Effector memory CD4-positive, alpha-beta T cell (primary cell): ENCODE data around the gene CERS4.
"Not testable (repeated sequence)": the region's sequence is repeated elsewhere in the genome, so short reads cannot be mapped to it uniquely, and the experiment has no call there.

Experiments
- DNase-seq, 3 donors: peaks; one replicate each; pipeline ENCODE4 v3.0.0-alpha.2; 2020
- H3K27ac ChIP-seq: 2 replicates; pipeline ENCODE4 v1.7.0; 2013; ENCODE audit warnings: mild to moderate bottlenecking, low read length, moderate library complexity; ENCODE audit not compliant: insufficient read depth, poor library complexity, severe bottlenecking
- H3K27me3 ChIP-seq: replicated peaks from 2 replicates; pipeline ENCODE4 v1.7.0; 2013; ENCODE audit warnings: mild to moderate bottlenecking, low read length; ENCODE audit not compliant: insufficient read depth, control insufficient read depth, poor library complexity, severe bottlenecking
- H3K36me3 ChIP-seq: 2 replicates; pipeline ENCODE4 v1.7.0; 2013; ENCODE audit warnings: mild to moderate bottlenecking, low read length, moderate library complexity; ENCODE audit not compliant: control insufficient read depth, insufficient read depth
- H3K4me1 ChIP-seq: 2 replicates; pipeline ENCODE4 v1.7.0; 2013; ENCODE audit warnings: low read length, mild to moderate bottlenecking; ENCODE audit not compliant: control insufficient read depth, insufficient read depth, poor library complexity, severe bottlenecking
- H3K4me3 ChIP-seq: 2 replicates; pipeline ENCODE4 v1.7.0; 2013; ENCODE audit warnings: low read length, low read depth, mild to moderate bottlenecking; ENCODE audit not compliant: insufficient read depth, poor library complexity, severe bottlenecking
- H3K9me3 ChIP-seq: 2 replicates; pipeline ENCODE4 v1.7.0; 2013; ENCODE audit warnings: mild to moderate bottlenecking, low read length, moderate library complexity; ENCODE audit not compliant: control insufficient read depth

Gene CERS4

DNA sequence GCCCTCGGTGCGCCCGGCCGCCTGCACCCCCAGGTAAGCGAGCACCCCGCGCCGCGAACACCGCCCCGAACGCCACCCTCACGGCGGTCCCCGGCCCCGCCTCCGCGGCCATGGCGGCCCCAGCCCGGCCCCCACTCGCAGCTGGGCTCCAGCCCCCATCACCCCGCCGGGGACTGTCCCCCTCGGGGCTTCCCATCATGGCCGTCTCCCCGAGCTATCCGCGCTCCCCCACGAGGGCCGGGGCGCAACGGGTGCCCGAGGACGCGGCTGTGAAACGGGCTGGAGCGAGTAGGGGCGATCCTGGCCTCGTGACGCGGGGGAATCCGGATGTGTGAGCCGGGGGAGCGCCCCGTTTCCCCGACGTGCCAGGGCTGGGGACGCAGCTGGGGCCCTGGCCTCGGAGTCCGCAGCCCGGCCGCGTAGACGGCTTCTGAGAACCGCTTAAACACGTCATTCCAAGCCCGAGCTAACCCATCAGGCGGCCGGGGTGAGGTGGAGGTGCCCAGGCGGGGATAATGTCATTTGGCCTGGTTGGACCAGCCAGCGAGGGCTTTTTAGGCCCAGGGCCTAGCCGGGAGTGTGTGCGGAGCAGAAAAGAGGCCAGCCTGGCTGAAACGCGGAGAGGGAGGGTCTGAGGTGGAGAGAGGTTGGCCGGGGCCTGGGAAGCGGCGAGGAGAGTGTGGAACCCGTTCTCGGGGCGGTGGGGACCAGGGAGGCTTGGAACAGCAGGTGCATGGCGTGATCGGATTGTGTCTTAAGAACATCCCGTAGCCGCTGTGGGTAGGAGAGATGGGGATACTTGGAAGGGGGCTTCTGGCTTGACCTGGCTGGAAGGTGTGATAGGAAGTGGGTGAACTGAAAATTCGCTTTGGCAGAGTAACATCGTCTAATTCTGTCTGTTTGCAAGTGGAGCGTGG is 550 bp downstream of the CERS4 start:
- peak; percentile 75 to 76 (median 76) for DNase-seq
- Histone ChIP-seq H3K4me3 (peak overlapping the region; percentile 83), H3K9me3 (no peaks in the 10 kb centered on the region), H3K27me3 (no peaks in the 10 kb centered on the region), H3K27ac (peak overlapping the region; percentile 88), H3K4me1 (peaks cover 20% of the 10 kb centered on the region), H3K36me3 (no peaks in the 10 kb centered on the region)

DNA sequence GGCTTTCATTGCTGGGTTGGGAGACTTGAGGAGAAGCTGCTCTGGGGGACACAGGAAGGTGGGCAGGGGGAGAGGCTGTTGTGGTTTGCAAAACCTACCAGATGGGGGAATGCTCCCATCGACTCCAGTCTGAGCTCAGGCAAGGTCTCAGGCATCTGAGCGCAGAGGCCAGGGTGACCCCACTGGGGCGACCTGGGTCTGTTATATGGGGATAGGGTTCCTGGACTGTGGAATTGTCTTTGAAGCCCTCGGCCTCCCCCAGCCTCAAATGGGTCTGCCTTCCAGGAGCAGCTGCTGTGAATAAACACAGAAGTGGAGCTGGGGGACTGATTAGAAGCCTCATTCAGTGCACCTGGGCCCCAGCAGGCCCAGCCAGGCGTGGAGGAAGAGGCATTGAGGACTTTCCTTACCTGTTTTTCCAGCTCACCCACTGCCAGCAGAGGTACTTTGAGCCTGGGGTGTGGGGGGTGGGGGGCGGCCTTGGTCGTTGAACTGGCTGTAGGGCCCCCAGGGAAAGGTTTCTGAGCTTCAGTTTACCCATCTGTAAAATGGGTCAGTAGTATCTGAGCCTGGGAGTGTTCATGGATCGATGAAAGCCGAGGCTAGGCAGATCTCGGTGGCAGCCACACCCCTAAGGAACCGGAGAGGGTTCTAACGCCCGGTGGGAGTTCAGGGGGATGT is 1.4 kb downstream of the CERS4 start:
- H3K36me3 ChIP-seq, result no peaks in the 10 kb centered on the region
- peak overlapping the region; percentile 88 for H3K27ac ChIP-seq
- H3K27me3 ChIP-seq, result no peaks in the 10 kb centered on the region
- DNase-seq, result no peak
- peaks cover 20% of the 10 kb centered on the region for H3K4me1 ChIP-seq
- H3K4me3 ChIP-seq, result peak overlapping the region; percentile 83
- H3K9me3 ChIP-seq, result no peaks in the 10 kb centered on the region

DNA sequence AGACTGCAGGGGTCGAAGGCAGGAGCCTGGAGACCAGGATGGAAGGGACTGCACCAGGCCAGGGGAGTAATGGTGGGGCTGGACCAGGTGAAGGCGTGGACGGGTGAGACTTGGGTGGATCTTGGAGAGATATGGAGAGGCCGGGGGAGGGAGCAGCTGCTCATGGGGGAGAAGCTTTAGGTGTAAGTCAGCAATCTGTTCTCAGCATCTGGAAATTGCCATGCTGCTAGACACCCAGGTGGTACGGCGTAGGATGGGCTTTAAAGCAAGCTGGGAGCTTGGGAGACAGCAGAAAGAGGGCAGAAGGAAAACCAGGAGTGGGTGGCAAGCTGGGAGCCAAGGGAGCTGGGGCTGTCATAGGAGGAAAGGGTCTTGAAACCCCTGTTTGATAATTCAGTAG is 3.0 kb downstream of the CERS4 start:
- no peak for DNase-seq
- Histone ChIP-seq H3K27ac (no peak overlapping the region), H3K4me3 (no peak overlapping the region), H3K36me3 (no peaks in the 10 kb centered on the region), H3K4me1 (peaks cover 20% of the 10 kb centered on the region), H3K27me3 (no peaks in the 10 kb centered on the region), H3K9me3 (no peaks in the 10 kb centered on the region)

DNA sequence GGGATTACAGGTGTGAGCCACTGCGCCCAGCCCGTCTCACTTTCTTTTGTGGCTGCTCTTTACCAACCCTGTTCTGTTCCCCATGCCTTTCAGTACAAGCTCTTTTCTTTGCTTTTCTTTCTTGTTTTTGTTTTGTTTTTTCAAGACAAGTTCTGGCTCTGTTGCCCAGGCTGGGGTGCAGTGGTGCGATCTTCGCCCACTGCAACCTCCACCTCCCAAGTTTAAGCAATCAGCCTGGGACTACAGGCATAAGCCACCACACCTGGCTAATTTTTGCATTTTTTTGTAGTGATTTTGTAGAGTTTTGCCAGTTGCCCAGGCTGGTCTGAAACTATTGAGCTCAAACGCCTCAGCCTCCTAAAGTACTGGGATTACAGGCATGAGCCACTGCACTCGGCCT is 3.7 kb downstream of the CERS4 start:
- DNase-seq, result no peak
- H3K4me1 ChIP-seq, result peaks cover 20% of the 10 kb centered on the region
- H3K36me3 ChIP-seq, result no peaks in the 10 kb centered on the region
- no peaks in the 10 kb centered on the region for H3K27me3 ChIP-seq
- H3K27ac ChIP-seq, result no peak overlapping the region
- no peak overlapping the region for H3K4me3 ChIP-seq
- H3K9me3 ChIP-seq, result no peaks in the 10 kb centered on the region

DNA sequence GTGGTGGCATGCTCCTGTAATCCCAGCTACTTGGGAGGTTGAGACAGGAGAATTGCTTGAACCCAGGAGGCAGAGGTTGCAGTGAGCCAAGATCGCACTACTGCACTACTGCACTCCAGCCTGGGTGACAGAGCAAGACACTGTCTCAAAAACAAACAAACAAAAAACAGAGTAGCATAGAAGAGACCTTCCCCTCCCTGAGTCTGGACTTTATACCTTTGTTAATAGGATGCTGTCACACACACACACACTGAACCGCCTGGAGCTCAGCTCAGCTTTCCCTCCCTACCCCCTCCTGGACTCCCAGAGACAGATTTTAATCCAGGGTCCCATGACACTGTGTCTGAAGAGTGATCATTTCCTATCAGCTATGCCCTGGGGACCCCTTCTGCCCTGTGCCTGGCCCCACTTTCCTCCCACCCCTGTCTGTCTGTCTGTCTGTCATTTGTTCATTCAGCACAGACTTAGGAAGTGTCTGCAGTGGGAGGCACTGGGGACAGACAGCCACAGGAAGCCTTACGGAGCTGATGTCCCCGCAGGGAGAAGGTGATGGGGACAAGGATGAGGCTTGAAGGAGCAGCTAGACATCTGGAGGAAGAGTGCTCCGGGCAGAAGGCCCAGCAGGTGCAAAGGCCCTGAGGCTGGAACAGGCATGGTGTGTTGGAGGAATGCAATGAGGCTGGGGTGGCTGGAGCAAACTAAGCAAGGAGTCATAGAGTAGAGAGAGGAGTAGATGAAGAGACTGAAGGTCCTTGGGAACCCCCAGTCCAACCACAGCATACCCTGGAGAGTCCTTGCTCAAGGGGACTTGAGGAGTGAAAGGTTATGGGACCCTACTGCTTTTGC is 4.9 kb downstream of the CERS4 start:
- no peaks in the 10 kb centered on the region for H3K9me3 ChIP-seq
- H3K27me3 ChIP-seq, result no peaks in the 10 kb centered on the region
- no peak overlapping the region for H3K27ac ChIP-seq
- no peaks in the 10 kb centered on the region for H3K36me3 ChIP-seq
- DNase-seq, result no peak
- H3K4me3 ChIP-seq, result no peak overlapping the region
- peaks cover 15% of the 10 kb centered on the region for H3K4me1 ChIP-seq

DNA sequence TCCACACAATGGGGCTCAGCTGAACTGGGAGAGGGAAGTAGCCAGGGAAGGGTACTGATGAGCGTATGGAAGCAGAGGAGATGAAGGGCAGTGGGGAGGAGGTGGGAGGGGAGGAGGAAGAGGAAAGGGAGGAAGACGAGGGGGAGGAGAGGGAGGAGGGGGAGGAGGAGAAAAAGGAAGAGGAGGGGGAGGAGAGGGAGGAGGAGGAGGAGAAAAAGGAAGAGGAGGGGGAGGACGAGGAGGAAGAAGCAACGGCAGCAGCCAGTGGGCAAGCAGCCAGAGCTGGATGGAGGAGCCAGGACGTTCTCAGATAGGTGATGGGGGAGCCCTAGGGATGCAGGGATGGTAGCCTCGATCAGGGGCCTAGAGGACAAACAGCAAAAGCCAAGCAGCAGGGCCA is 5.6 kb downstream of the CERS4 start:
- H3K4me3 ChIP-seq, result no peak overlapping the region
- no peaks in the 10 kb centered on the region for H3K27me3 ChIP-seq
- peaks cover 15% of the 10 kb centered on the region for H3K4me1 ChIP-seq
- no peaks in the 10 kb centered on the region for H3K9me3 ChIP-seq
- no peak overlapping the region for H3K27ac ChIP-seq
- H3K36me3 ChIP-seq, result no peaks in the 10 kb centered on the region
- no peak for DNase-seq

DNA sequence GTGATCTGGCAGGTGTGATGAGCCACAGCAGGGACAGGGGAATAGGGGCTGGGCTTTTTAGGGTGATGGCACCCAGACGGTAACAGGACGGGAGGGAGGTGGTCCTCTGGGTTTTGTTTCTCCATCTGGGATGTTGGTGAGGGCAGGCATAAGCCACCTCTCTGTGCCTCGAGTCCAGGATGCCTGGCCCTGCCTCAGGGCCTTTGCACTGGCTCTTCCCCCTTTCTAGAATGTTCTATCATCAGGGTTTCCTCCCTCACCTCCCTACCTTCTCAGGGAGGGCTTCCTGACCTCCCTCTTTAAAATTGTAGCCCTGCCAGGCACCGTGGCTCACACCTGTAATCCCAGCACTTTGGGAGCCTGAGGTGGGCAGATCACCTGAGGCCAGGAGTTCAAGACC is 6.6 kb downstream of the CERS4 start:
- H3K36me3 ChIP-seq, result no peaks in the 10 kb centered on the region
- no peak for DNase-seq
- no peak overlapping the region for H3K27ac ChIP-seq

DNA sequence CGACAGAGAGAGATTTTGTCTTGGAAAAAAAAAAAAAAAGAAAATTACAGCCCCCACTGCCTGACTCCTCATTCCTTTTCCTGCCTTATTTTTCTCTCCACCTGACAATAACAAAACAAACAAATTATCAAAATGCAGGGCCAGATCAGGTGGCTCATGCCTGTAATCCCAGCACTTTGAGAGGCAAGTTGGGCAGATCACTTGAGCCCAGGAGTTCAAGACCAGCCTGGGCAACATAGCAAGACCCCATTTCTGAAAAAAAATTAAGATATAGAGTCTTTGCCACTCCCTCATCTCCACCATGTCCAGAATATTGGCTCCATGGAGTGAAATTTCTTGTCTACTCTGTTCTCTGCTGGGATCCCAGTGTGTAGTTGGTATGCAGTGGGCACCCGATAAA is 7.2 kb downstream of the CERS4 start:
- DNase-seq, result no peak
- Histone ChIP-seq H3K36me3 (no peaks in the 10 kb centered on the region), H3K27ac (no peak overlapping the region), H3K4me3 (no peak overlapping the region), H3K9me3 (no peaks in the 10 kb centered on the region), H3K27me3 (no peaks in the 10 kb centered on the region), H3K4me1 (no peaks in the 10 kb centered on the region)

More for the DNA sequence above, 6.6 kb downstream of the CERS4 start:
- Histone ChIP-seq H3K4me1 (peaks cover 5% of the 10 kb centered on the region), H3K27me3 (no peaks in the 10 kb centered on the region), H3K4me3 (no peak overlapping the region), H3K9me3 (no peaks in the 10 kb centered on the region)

DNA sequence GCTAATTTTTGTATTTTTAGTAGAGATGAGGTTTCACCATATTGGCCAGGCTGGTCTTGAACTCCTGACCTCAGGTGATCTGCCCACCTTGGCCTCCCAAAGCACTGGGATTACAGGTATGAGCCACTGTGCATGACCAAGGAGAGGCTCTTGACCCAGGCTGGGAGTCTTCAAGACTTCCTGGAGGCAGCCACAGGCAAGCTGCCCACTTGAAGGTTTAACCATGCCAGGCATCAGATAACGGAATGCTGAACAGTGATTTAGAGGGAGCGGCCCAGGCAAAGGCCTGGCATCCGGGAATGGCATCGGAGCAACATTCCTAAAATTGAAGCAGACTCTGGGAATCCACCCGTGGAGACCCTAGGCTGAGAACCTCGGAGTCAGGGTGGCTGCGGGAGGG is 9.0 kb downstream of the CERS4 start:
- not testable (repeated sequence) for H3K9me3 ChIP-seq, H3K4me1 ChIP-seq, H3K36me3 ChIP-seq, H3K27me3 ChIP-seq, H3K27ac ChIP-seq, H3K4me3 ChIP-seq, DNase-seq
